HG03135 (cell line): ENCODE data around the gene FYTTD1.

Source experiments
- ATAC-seq: cut with Tn5 transposase; IDR thresholded peaks from one replicate; pipeline ENCODE4 v1.9.1; 2021; ENCODE audit warnings: mild to moderate bottlenecking, moderate library complexity; ENCODE audit not compliant: unreplicated experiment

The FYTTD1 gene

GRCh38 chr3:197833930-197834715 lies 84.4 kb downstream of the FYTTD1 start:
- no peak for ATAC-seq

- ATAC-seq = no peak
Observed at GRCh38 chr3:197835509-197835908, 85.8 kb downstream of the FYTTD1 start.

GRCh38 chr3:197836244-197836643 lies 86.6 kb downstream of the FYTTD1 start:
- no peak for ATAC-seq
